Measurements from ENCODE around the gene GTF3C5. TPM values are rescaled to one million over a fixed set of nuclear protein-coding genes. Genes with fewer than 3 reads are reported as not detected.
"Not testable (repeated sequence)": the region's sequence is repeated elsewhere in the genome, so short reads cannot be mapped to it uniquely, and the experiment has no call there.

The GTF3C5 gene
- polyA plus RNA-seq, 1 donor from 2014 or later, result 103 TPM

DNA sequence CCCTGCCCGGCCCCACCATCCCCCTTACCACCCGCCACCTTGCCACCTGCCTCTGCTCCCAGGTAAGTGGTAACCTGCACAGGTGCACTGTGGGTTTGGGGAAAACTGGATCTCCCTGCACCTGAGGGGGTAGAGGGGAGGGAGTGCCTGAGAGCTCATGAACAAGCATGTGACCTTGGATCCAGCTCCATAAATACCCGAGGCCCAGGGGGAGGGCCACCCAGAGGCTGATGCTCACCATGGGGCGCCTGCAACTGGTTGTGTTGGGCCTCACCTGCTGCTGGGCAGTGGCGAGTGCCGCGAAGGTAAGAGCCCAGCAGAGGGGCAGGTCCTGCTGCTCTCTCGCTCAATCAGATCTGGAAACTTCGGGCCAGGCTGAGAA is 31.0 kb downstream of the GTF3C5 start, which contains the start of gene CEL:
CEL (plus strand) TSS at position 218 of the 382 bp plus-strand sequence; CDS start at position 240, 22 bp downstream.
- H3K9ac ChIP-seq (ENCODE audit: low read length); H3K27me3 ChIP-seq (ENCODE audit: insufficient read depth, low read depth, low read length); H3K27ac ChIP-seq (ENCODE audit: low read length); H2AFZ ChIP-seq (ENCODE audit: low read depth, low read length); H3K9me3 ChIP-seq (ENCODE audit: low read length); H4K20me1 ChIP-seq (ENCODE audit: insufficient read depth); H3K79me2 ChIP-seq (replicated peaks; ENCODE audit: insufficient read depth, low read length); H3F3A ChIP-seq (ENCODE audit: insufficient read depth, low read length, poor library complexity, severe bottlenecking); H3K4me2 ChIP-seq (ENCODE audit: low read length); H3K9me2 ChIP-seq (ENCODE audit: insufficient read depth, low read length); H3K36me3 ChIP-seq (ENCODE audit: insufficient read depth, low read length); H3K4me3 ChIP-seq (ENCODE audit: low read length): not testable (repeated sequence)

DNA sequence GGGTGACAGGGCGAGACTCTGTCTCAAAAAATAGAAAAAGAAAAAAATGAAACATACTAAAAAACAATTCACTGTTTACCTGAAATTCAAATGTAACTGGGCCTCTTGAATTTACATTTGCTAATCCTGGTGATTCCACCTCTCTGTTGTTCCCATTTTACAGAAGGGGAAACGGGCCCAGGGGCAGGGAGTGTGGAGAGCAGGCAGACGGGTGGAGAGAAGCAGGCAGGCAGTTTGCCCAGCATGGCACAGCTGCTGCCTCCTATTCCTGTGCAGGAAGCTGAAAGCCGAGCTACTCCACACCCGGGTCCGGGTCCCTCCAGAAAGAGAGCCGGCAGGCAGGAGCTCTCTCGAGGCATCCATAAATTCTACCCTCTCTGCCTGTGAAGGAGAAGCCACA is 31.8 kb downstream of the GTF3C5 start:
- H3F3A ChIP-seq (ENCODE audit: insufficient read depth, low read length, poor library complexity, severe bottlenecking); H3K79me2 ChIP-seq (replicated peaks; ENCODE audit: insufficient read depth, low read length); H3K36me3 ChIP-seq (ENCODE audit: insufficient read depth, low read length); H3K9me2 ChIP-seq (ENCODE audit: insufficient read depth, low read length); H3K27ac ChIP-seq (ENCODE audit: low read length); H3K4me3 ChIP-seq (ENCODE audit: low read length); H3K9ac ChIP-seq (ENCODE audit: low read length); H2AFZ ChIP-seq (ENCODE audit: low read depth, low read length); H3K27me3 ChIP-seq (ENCODE audit: insufficient read depth, low read depth, low read length); H3K4me2 ChIP-seq (ENCODE audit: low read length); H3K9me3 ChIP-seq (ENCODE audit: low read length); H4K20me1 ChIP-seq (ENCODE audit: insufficient read depth): not testable (repeated sequence)

DNA sequence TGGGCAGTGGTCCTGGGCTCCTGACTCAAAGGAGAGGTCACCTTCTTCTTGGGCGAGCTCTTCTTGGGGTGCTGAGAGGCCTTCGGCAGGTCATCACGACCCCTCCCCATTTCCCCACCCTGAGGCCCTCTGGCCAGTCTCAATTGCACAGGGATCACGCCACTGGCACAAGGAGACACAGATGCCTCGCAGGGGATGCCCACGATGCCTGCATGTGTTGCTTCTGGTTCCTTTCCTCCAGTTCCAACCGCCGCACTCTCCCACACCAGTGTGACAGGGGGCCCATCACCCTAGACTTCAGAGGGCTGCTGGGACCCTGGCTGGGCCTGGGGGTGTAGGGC is 32.3 kb downstream of the GTF3C5 start:
- Histone ChIP-seq H3K4me2 (ENCODE audit: low read length) (no peak overlapping the region), H3K9me2 (ENCODE audit: insufficient read depth, low read length) (no peaks in the 10 kb centered on the region), H3K36me3 (ENCODE audit: insufficient read depth, low read length) (no peaks in the 10 kb centered on the region), H3F3A (ENCODE audit: insufficient read depth, low read length, poor library complexity, severe bottlenecking) (no peaks in the 10 kb centered on the region), H3K27me3 (ENCODE audit: insufficient read depth, low read depth, low read length) (no peaks in the 10 kb centered on the region), H3K9ac (ENCODE audit: low read length) (no peak overlapping the region), H2AFZ (ENCODE audit: low read depth, low read length) (no peak overlapping the region), H3K9me3 (ENCODE audit: low read length) (no peaks in the 10 kb centered on the region), H3K79me2 (replicated peaks; ENCODE audit: insufficient read depth, low read length) (no peaks in the 10 kb centered on the region), H3K27ac (ENCODE audit: low read length) (no peak overlapping the region), H4K20me1 (ENCODE audit: insufficient read depth) (no peaks in the 10 kb centered on the region), H3K4me3 (ENCODE audit: low read length) (no peak overlapping the region)
- TF ChIP-seq POLR2AphosphoS5 (IDR thresholded peaks at IDR 0.05) (no peak), SMC3 (conservative IDR thresholded peaks at IDR 0.05; ENCODE audit: poor library complexity) (no peak), MXI1 (conservative IDR thresholded peaks at IDR 0.05; ENCODE audit: poor library complexity, severe bottlenecking) (no peak), RAD21 (conservative IDR thresholded peaks at IDR 0.05) (no peak), TAF1 (IDR thresholded peaks at IDR 0.05; ENCODE audit: low read depth) (no peak), EP300 (conservative IDR thresholded peaks at IDR 0.05; ENCODE audit: poor library complexity, severe bottlenecking) (no peak), EZH2 (IDR thresholded peaks at IDR 0.05; ENCODE audit: borderline replicate concordance, insufficient read depth, low read length, poor library complexity, severe bottlenecking) (no peak)
- TF ChIP-seq, protein P1, sequence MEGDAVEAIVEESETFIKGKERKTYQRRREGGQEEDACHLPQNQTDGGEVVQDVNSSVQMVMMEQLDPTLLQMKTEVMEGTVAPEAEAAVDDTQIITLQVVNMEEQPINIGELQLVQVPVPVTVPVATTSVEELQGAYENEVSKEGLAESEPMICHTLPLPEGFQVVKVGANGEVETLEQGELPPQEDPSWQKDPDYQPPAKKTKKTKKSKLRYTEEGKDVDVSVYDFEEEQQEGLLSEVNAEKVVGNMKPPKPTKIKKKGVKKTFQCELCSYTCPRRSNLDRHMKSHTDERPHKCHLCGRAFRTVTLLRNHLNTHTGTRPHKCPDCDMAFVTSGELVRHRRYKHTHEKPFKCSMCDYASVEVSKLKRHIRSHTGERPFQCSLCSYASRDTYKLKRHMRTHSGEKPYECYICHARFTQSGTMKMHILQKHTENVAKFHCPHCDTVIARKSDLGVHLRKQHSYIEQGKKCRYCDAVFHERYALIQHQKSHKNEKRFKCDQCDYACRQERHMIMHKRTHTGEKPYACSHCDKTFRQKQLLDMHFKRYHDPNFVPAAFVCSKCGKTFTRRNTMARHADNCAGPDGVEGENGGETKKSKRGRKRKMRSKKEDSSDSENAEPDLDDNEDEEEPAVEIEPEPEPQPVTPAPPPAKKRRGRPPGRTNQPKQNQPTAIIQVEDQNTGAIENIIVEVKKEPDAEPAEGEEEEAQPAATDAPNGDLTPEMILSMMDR (IDR thresholded peaks at IDR 0.05; ENCODE audit: poor library complexity, severe bottlenecking), result no peak
- TF ChIP-seq, protein P2, sequence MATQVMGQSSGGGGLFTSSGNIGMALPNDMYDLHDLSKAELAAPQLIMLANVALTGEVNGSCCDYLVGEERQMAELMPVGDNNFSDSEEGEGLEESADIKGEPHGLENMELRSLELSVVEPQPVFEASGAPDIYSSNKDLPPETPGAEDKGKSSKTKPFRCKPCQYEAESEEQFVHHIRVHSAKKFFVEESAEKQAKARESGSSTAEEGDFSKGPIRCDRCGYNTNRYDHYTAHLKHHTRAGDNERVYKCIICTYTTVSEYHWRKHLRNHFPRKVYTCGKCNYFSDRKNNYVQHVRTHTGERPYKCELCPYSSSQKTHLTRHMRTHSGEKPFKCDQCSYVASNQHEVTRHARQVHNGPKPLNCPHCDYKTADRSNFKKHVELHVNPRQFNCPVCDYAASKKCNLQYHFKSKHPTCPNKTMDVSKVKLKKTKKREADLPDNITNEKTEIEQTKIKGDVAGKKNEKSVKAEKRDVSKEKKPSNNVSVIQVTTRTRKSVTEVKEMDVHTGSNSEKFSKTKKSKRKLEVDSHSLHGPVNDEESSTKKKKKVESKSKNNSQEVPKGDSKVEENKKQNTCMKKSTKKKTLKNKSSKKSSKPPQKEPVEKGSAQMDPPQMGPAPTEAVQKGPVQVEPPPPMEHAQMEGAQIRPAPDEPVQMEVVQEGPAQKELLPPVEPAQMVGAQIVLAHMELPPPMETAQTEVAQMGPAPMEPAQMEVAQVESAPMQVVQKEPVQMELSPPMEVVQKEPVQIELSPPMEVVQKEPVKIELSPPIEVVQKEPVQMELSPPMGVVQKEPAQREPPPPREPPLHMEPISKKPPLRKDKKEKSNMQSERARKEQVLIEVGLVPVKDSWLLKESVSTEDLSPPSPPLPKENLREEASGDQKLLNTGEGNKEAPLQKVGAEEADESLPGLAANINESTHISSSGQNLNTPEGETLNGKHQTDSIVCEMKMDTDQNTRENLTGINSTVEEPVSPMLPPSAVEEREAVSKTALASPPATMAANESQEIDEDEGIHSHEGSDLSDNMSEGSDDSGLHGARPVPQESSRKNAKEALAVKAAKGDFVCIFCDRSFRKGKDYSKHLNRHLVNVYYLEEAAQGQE (IDR thresholded peaks at IDR 0.05; ENCODE audit: borderline replicate concordance), result no peak

Measured in neural cell (in vitro differentiated cells).